DND-41 (cell line): ENCODE data around the gene ARHGAP25.

Experiments used
- EZH2 ChIP-seq: IDR thresholded peaks from 3 replicates; pipeline ENCODE4 v1.6.1; 2012; ENCODE audit warnings: borderline replicate concordance, low read depth, mild to moderate bottlenecking, moderate library complexity, low read length, inconsistent platforms; ENCODE audit not compliant: severe bottlenecking
- TF ChIP-seq, protein P1 (sequence below): IDR thresholded peaks from 2 replicates; pipeline ENCODE4 v1.5.1; 2012; ENCODE audit warnings: borderline replicate concordance, low read length, moderate library complexity, mild to moderate bottlenecking; ENCODE audit not compliant: poor library complexity, severe bottlenecking; ENCODE audit errors: extremely low read depth

DNA sequence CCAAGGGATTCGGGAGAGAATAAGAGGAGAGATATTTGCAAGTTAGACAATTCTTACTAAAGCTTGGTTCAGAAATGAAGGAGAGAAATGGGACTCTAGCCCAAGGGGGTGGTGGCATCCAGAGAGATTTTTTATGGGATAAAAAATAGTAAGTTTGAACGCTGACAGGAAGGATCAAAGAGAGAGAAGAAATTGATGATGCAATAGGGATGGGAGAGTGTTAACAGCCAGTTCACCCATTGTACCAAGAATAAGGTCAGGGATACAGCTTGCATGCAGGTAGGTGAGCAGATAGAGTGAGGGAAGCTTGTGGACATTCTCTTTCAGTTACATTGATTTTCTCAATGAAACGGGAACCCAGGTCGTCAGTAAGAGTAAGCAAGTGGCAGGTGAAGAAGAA lies 1.2 kb upstream of the ARHGAP25 start:
- TF ChIP-seq, protein P1, sequence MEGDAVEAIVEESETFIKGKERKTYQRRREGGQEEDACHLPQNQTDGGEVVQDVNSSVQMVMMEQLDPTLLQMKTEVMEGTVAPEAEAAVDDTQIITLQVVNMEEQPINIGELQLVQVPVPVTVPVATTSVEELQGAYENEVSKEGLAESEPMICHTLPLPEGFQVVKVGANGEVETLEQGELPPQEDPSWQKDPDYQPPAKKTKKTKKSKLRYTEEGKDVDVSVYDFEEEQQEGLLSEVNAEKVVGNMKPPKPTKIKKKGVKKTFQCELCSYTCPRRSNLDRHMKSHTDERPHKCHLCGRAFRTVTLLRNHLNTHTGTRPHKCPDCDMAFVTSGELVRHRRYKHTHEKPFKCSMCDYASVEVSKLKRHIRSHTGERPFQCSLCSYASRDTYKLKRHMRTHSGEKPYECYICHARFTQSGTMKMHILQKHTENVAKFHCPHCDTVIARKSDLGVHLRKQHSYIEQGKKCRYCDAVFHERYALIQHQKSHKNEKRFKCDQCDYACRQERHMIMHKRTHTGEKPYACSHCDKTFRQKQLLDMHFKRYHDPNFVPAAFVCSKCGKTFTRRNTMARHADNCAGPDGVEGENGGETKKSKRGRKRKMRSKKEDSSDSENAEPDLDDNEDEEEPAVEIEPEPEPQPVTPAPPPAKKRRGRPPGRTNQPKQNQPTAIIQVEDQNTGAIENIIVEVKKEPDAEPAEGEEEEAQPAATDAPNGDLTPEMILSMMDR: no peak
- no peak for TF ChIP-seq EZH2
